ENCODE results near the gene GPX2. TPM values are rescaled to one million over a fixed set of nuclear protein-coding genes. Genes with fewer than 3 reads are reported as not detected.

Gene GPX2
- total and polyA plus RNA-seq, 2 of the 8 experiments (the other 6 are each of a cell fraction or from before 2014, with no cell fraction given), result 0.30 to 0.89 TPM

DNA sequence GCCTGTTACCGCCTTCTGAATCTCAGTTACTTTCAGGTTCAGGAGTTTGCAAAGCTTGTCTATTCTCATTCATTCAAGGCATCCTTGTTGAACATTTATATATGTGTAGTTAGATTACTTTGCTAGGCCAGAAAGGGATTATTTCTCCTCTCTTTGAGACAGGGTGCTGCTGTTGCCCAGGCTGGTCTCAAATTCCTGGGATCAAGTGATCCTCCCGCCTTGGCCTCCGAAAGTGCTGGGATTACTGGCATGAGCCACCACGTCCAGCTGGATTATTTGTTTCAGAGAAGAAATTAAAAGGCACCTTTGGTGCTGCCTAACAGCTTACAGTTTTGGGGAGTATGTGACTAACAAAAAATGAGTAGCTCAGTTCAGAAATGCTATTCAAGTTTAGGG, 27.5 kb downstream of the GPX2 start:
- peak overlapping the region; percentile 86 for H3K27ac ChIP-seq (ENCODE audit: low read depth, low read length)
- H2BK15ac ChIP-seq (ENCODE audit: low read length), result no peak overlapping the region
- H2BK120ac ChIP-seq (replicated peaks; ENCODE audit: low read depth, low read length), result no peak overlapping the region
- no peak overlapping the region for H3K23ac ChIP-seq (ENCODE audit: insufficient read length)
- peak overlapping the region; percentile 89 to 95 (median 94) for H3K9ac ChIP-seq (replicated peaks in 1 of 4; ENCODE audit: extremely low read depth in 1 of 4, low read depth in 3 of 4, low read length in 3 of 4)
- WGBS, 2 experiments (ENCODE audit: extremely low coverage in 1 of 2, insufficient coverage in 1 of 2, insufficient read length in 1 of 2, insufficient replicate concordance in 2 of 2, low coverage in 1 of 2, low lambda C conversion rate in 2 of 2, missing lambda C conversion rate in 1 of 2), result 43% methylated on average over 4 of the region's 4 CpGs; no CpG with 5 or more reads in 1 of the 2 experiments
- H3K27me3 ChIP-seq (replicated peaks in 1 of 4; ENCODE audit: control insufficient read depth in 3 of 4, extremely low read depth in 1 of 4, insufficient read depth in 3 of 4, low read length in 3 of 4), result no peaks in the 10 kb centered on the region
- no peaks in the 10 kb centered on the region; the same call in none of the 2 replicates for H3K79me1 ChIP-seq (ENCODE audit: low read depth, low read length)
- no peak overlapping the region for H2BK20ac ChIP-seq (ENCODE audit: low read length)
- no peak overlapping the region for H3K4ac ChIP-seq (replicated peaks; ENCODE audit: insufficient read length, low read depth, low read length)
- peak overlapping the region; percentile 84; the same call in 1 of the 2 replicates for H2BK5ac ChIP-seq (ENCODE audit: low read depth, low read length)
- H3K4me2 ChIP-seq (ENCODE audit: insufficient read depth in 1 of 2, low read depth in 2 of 2, low read length in 2 of 2), result peak overlapping the region; percentile 79 to 90
- no peak overlapping the region; the same call in 1 of the 2 replicates for H4K8ac ChIP-seq (ENCODE audit: extremely low read depth, insufficient read depth, low read length)
- ChIA-PET CTCF (ENCODE audit: partially characterized antibody) (interaction anchor here (1.0 to 1.7 kb wide), 10 partner anchors 10 to 244 kb away, joined by 3 to 9 read pairs (median 3); no protein-coding TSS in a partner anchor), POLR2A (ENCODE audit: partially characterized antibody) (interaction anchor here (0.6 to 2.3 kb wide), 14 partner anchors 9 to 169 kb away, joined by 3 to 17 read pairs (median 4); no protein-coding TSS in a partner anchor)
- H2AFZ ChIP-seq (ENCODE audit: low read length), result no peak overlapping the region
- no peak overlapping the region for H3K18ac ChIP-seq (ENCODE audit: extremely low read depth, low read length)
- H3K36me3 ChIP-seq (ENCODE audit: control insufficient read depth in 2 of 4, insufficient read depth in 4 of 4, low read length in 3 of 4), result no peaks in the 10 kb centered on the region
- no peak overlapping the region for H3K14ac ChIP-seq (ENCODE audit: insufficient read length)
- no peak overlapping the region for H4K5ac ChIP-seq (ENCODE audit: insufficient read length, low read depth, low read length)
- H3K9me3 ChIP-seq (ENCODE audit: insufficient read depth in 2 of 2, low read depth in 1 of 2, low read length in 1 of 2), result no peaks in the 10 kb centered on the region
- DNase-seq (ENCODE audit: low read depth in 1 of 2, low spot score in 2 of 2) (no peak), FAIRE-seq (no peak)
- no peak overlapping the region for H4K91ac ChIP-seq (replicated peaks; ENCODE audit: insufficient read length, low read length)
- H3K23me2 ChIP-seq (ENCODE audit: low read depth, low read length), result peaks cover 5% of the 10 kb centered on the region
- no peak overlapping the region for H3K56ac ChIP-seq (replicated peaks; ENCODE audit: insufficient read length, low read depth, low read length)
- H3K79me2 ChIP-seq (ENCODE audit: control insufficient read depth in 1 of 2, insufficient read depth in 2 of 2, low read length in 2 of 2), result peaks cover 5 to 28% of the 10 kb centered on the region in 2 experiments; a peak in 3 of 4 replicates
- H4K20me1 ChIP-seq (replicated peaks in 1 of 2; ENCODE audit: control insufficient read depth in 1 of 2, insufficient read depth in 2 of 2, low read length in 2 of 2), result no peaks in the 10 kb centered on the region
- H2BK12ac ChIP-seq (ENCODE audit: low read depth, low read length), result no peak overlapping the region
- peak overlapping the region; percentile 75 to 90 (median 89) for H3K4me3 ChIP-seq (ENCODE audit: extremely low read depth in 1 of 4, insufficient read depth in 2 of 4, low read depth in 3 of 4, low read length in 4 of 4)
- H2AK5ac ChIP-seq (ENCODE audit: low read depth, low read length), result 0 out of 2 replicates have a peak overlapping the region, but pooled peaks have one; percentile 39
- peaks cover 0 to 4% (median 3%) of the 10 kb centered on the region in 4 experiments; a peak in 4 of 7 replicates for H3K4me1 ChIP-seq (replicated peaks in 1 of 4; ENCODE audit: control insufficient read depth in 3 of 4, insufficient read depth in 4 of 4, low read length in 3 of 4)
- no peak for TF ChIP-seq RAD21 (IDR thresholded peaks at IDR 0.05 in 1 of 2, conservative IDR thresholded peaks at IDR 0.05 in 1 of 2; ENCODE audit: low read depth in 2 of 2, low read length in 2 of 2)
- TF ChIP-seq KDM5A (IDR thresholded peaks at IDR 0.05; ENCODE audit: low read length), result no peak
- TF ChIP-seq CBX8 (IDR thresholded peaks at IDR 0.05; ENCODE audit: borderline replicate concordance, low read depth, low read length), result no peak
- TF ChIP-seq, protein P1, sequence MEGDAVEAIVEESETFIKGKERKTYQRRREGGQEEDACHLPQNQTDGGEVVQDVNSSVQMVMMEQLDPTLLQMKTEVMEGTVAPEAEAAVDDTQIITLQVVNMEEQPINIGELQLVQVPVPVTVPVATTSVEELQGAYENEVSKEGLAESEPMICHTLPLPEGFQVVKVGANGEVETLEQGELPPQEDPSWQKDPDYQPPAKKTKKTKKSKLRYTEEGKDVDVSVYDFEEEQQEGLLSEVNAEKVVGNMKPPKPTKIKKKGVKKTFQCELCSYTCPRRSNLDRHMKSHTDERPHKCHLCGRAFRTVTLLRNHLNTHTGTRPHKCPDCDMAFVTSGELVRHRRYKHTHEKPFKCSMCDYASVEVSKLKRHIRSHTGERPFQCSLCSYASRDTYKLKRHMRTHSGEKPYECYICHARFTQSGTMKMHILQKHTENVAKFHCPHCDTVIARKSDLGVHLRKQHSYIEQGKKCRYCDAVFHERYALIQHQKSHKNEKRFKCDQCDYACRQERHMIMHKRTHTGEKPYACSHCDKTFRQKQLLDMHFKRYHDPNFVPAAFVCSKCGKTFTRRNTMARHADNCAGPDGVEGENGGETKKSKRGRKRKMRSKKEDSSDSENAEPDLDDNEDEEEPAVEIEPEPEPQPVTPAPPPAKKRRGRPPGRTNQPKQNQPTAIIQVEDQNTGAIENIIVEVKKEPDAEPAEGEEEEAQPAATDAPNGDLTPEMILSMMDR (IDR thresholded peaks at IDR 0.05; ENCODE audit: control extremely low read depth in 1 of 3, insufficient read depth in 1 of 3, low read depth in 1 of 3, low read length in 3 of 3), result no peak
